Activated effector memory CD4-positive, alpha-beta T cell treated with Interleukin-2 at 50 U/mL for 16 hours (primary cell): Measurements from ENCODE around the gene TECR.

Source experiments
- DNase-seq: peaks from one replicate; pipeline ENCODE4 v3.0.0-alpha.2; 2020

The TECR gene

GRCh38 chr19:14510311-14511228, 18.8 kb upstream of the TECR start:
- no peak for DNase-seq

GRCh38 chr19:14511229-14511593, 18.2 kb upstream of the TECR start:
- no peak for DNase-seq

GRCh38 chr19:14512406-14512961, 16.9 kb upstream of the TECR start:
- DNase-seq, result no peak

GRCh38 chr19:14514215-14514863, 15.1 kb upstream of the TECR start:
- no peak for DNase-seq

- DNase-seq, result no peak
Observed at GRCh38 chr19:14515501-14516047, 13.8 kb upstream of the TECR start.

GRCh38 chr19:14516048-14516534, 13.3 kb upstream of the TECR start:
- no peak for DNase-seq

GRCh38 chr19:14516746-14517438, 12.5 kb upstream of the TECR start:
- DNase-seq, result no peak

GRCh38 chr19:14517446-14517839, 12.0 kb upstream of the TECR start:
- DNase-seq, result no peak

GRCh38 chr19:14517840-14518505, 11.4 kb upstream of the TECR start, which contains the start of gene DNAJB1:
Gene DNAJB1, minus strand, starts transcription at chr19:14518397. Its CDS starts 48 bp downstream, at chr19:14518349.
- peak; percentile 59 for DNase-seq

GRCh38 chr19:14519245-14519859, 10.0 kb upstream of the TECR start:
- DNase-seq, result no peak

- no peak for DNase-seq
Observed at GRCh38 chr19:14519860-14520407, 9.5 kb upstream of the TECR start.

GRCh38 chr19:14520543-14520942, 8.9 kb upstream of the TECR start:
- DNase-seq, result no peak

GRCh38 chr19:14525729-14526128, 3.7 kb upstream of the TECR start:
- no peak for DNase-seq

- DNase-seq, result no peak
Observed at GRCh38 chr19:14526423-14526822, 3.0 kb upstream of the TECR start.

GRCh38 chr19:14528419-14529253, 758 bp upstream of the TECR start:
- DNase-seq, result no peak

GRCh38 chr19:14530005-14530348, 583 bp downstream of the TECR start:
- no peak for DNase-seq

GRCh38 chr19:14530506-14530905, 1.1 kb downstream of the TECR start:
- DNase-seq, result no peak

- DNase-seq, result no peak
Observed at GRCh38 chr19:14533450-14533849, 4.1 kb downstream of the TECR start.

GRCh38 chr19:14536926-14537692, 7.7 kb downstream of the TECR start:
- no peak for DNase-seq
